HepG2 (cell line): Measurements from ENCODE around the gene TBC1D12.

ENCODE experiments used
- ARNT ChIP-seq: fragments of 450-650 bp; IDR thresholded peaks from 2 replicates; pipeline ENCODE4 v1.6.1; 2017
- PHF5A ChIP-seq: IDR thresholded peaks from one replicate; pipeline ENCODE4 v1.6.1; 2018; ENCODE audit warnings: low read depth, missing genetic modification reagents; ENCODE audit not compliant: unreplicated experiment
- POLR2AphosphoS5 ChIP-seq: IDR thresholded peaks from 2 replicates; pipeline ENCODE4 v1.6.1; 2012; ENCODE audit warnings: low read depth, low read length
- RAD51 ChIP-seq: fragments of 450-650 bp; IDR thresholded peaks from 2 replicates; pipeline ENCODE4 v1.6.1; 2016; ENCODE audit warnings: borderline replicate concordance
- TAF1 ChIP-seq: sonication (generic); formaldehyde crosslinking; IDR thresholded peaks from 2 replicates; pipeline ENCODE4 v1.4.0; 2020; ENCODE audit warnings: missing genetic modification reagents
- ZNF232 ChIP-seq: sonication (generic); formaldehyde crosslinking; IDR thresholded peaks from 2 replicates; pipeline ENCODE4 v1.4.0; 2020; ENCODE audit warnings: missing genetic modification reagents, borderline replicate concordance
- ZNF24 ChIP-seq: fragments of 450-650 bp; IDR thresholded peaks from 2 replicates; pipeline ENCODE4 v1.6.1; 2017; ENCODE audit warnings: antibody characterized with exemption, mild to moderate bottlenecking
- TF ChIP-seq, protein P1 (sequence below): sonication (generic); formaldehyde crosslinking; IDR thresholded peaks from 2 replicates; pipeline ENCODE4 v1.4.0; 2020; ENCODE audit warnings: missing genetic modification reagents

DNA sequence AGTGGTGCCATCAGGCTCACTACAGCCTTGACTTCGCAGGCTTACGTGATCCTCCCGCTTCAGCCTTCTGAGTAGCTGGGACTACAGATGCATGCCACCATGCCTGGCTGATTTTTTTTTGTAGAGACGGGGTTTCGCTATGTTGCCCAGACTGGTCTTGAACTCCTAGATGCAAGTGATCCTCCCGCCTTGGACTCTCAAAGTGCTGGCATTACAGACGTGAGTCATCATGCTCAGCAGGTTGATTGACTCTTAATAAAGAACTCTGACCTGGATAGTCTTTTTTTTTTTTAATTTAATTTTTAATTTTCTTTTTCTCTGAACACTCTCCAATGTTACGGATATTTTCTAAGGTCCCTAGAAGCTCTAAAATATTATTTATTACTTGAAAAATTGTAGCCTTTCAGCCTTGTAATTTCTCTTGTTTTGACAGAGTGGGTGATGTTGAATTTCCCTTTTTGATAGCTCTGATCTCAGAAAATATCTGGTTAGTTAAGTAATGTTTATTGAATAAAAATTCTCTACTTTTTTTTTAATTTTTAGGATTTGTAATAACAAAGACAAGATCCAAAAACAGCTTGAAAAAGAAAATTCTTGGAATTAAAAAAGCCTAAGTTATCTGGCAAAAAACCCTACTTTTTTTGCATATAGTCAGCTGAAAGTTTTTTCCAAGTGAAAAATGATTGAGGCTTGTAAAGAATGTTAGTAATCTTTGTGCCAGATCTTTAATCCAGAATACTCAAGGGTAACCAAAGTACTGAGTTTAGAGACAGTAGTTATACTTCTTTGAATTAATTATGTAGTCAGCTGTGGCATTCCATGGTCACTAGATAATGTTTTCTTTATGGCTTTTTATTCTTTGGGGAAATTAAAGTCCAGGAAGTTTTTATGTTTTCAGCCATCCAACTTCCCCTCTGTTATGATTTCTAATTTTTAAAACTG is 26.7 kb downstream of the TBC1D12 start:
- TF ChIP-seq, protein P1, sequence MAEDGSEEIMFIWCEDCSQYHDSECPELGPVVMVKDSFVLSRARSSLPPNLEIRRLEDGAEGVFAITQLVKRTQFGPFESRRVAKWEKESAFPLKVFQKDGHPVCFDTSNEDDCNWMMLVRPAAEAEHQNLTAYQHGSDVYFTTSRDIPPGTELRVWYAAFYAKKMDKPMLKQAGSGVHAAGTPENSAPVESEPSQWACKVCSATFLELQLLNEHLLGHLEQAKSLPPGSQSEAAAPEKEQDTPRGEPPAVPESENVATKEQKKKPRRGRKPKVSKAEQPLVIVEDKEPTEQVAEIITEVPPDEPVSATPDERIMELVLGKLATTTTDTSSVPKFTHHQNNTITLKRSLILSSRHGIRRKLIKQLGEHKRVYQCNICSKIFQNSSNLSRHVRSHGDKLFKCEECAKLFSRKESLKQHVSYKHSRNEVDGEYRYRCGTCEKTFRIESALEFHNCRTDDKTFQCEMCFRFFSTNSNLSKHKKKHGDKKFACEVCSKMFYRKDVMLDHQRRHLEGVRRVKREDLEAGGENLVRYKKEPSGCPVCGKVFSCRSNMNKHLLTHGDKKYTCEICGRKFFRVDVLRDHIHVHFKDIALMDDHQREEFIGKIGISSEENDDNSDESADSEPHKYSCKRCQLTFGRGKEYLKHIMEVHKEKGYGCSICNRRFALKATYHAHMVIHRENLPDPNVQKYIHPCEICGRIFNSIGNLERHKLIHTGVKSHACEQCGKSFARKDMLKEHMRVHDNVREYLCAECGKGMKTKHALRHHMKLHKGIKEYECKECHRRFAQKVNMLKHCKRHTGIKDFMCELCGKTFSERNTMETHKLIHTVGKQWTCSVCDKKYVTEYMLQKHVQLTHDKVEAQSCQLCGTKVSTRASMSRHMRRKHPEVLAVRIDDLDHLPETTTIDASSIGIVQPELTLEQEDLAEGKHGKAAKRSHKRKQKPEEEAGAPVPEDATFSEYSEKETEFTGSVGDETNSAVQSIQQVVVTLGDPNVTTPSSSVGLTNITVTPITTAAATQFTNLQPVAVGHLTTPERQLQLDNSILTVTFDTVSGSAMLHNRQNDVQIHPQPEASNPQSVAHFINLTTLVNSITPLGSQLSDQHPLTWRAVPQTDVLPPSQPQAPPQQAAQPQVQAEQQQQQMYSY (CRISPR knock-in tag), result no peak
- TF ChIP-seq PHF5A (CRISPR knock-in tag), result no peak
- TF ChIP-seq RAD51, result no peak
- TF ChIP-seq TAF1 (CRISPR knock-in tag), result no peak
- TF ChIP-seq ZNF232 (CRISPR knock-in tag), result no peak
- TF ChIP-seq ARNT, result no peak
- TF ChIP-seq ZNF24, result no peak
- TF ChIP-seq POLR2AphosphoS5, result no peak
